ENCODE measurements around the gene SUPV3L1. TPM values are rescaled to one million over a fixed set of nuclear protein-coding genes. Genes with fewer than 3 reads are reported as not detected.

The SUPV3L1 gene
- total and polyA plus RNA-seq, 9 of the 15 experiments (the other 6 are each of a cell fraction or from before 2014, with no cell fraction given): 45.2 to 156 (median 92.6) TPM

GRCh38 chr10:69179743-69180524 is at the start of gene SUPV3L1 (continued):
- TF ChIP-seq ZBTB9 (CRISPR knock-in tag; IDR thresholded peaks at IDR 0.05) (0 out of 2 replicates have a peak, but pooled peaks have one; percentile 64), ZNF778 (CRISPR knock-in tag; IDR thresholded peaks at IDR 0.05) (no peak), MTA1 (IDR thresholded peaks at IDR 0.05; ENCODE audit: borderline replicate concordance) (peak; percentile 100), NR2C2 (CRISPR knock-in tag; IDR thresholded peaks at IDR 0.05) (no peak), NR2C2 (tag; IDR thresholded peaks at IDR 0.05) (peak; percentile 76), CREBBP (IDR thresholded peaks at IDR 0.05; ENCODE audit: low read depth, low read length) (no peak), ZBTB2 (IDR thresholded peaks at IDR 0.05) (no peak), KHSRP (IDR thresholded peaks at IDR 0.05) (peak; percentile 81), ZNF77 (CRISPR knock-in tag; IDR thresholded peaks at IDR 0.05) (no peak), GTF2F1 (IDR thresholded peaks at IDR 0.05; ENCODE audit: low read depth, low read length) (peak; percentile 91), ELK3 (CRISPR knock-in tag; IDR thresholded peaks at IDR 0.05) (no peak), CBX2 (IDR thresholded peaks at IDR 0.05; ENCODE audit: insufficient read depth, low read length, poor library complexity, severe bottlenecking) (no peak), ZNF274 (IDR thresholded peaks at IDR 0.05; ENCODE audit: borderline replicate concordance, low read depth, low read length) (no peak), HMBOX1 (IDR thresholded peaks at IDR 0.05) (peak; percentile 94), SMARCE1 (IDR thresholded peaks at IDR 0.05) (no peak), SP2 (IDR thresholded peaks at IDR 0.05; ENCODE audit: extremely low read depth, low read depth, low read length, poor library complexity, severe bottlenecking) (no peak), HINFP (tag; conservative IDR thresholded peaks at IDR 0.05; ENCODE audit: low read depth) (peak; percentile 17; the same call in 1 of the 2 replicates), ZNF655 (CRISPR knock-in tag; IDR thresholded peaks at IDR 0.05) (no peak), FOS (IDR thresholded peaks at IDR 0.05; ENCODE audit: extremely low read depth, insufficient read length) (no peak)

Data from K562 (cell line).